SK-N-SH treated with all-trans-retinoic acid at 6 μM for 48 hours (cell line): ENCODE results near the gene DDX31.
A peak's percentile ranks its signal among the peaks of the same experiment; 100 is the strongest.

Source experiments
- ISL1 ChIP-seq: fragments of 250-450 bp; sonication (Bioruptor Pico); IDR thresholded peaks from 2 replicates; pipeline ENCODE4 v2.1.2; 2022; ENCODE audit warnings: mild to moderate bottlenecking, moderate library complexity
- TCF4 ChIP-seq: fragments of 250-450 bp; sonication (Bioruptor Pico); IDR thresholded peaks from 2 replicates; pipeline ENCODE4 v1.8.0; 2021; ENCODE audit warnings: mild to moderate bottlenecking, moderate library complexity, borderline replicate concordance
- TOX ChIP-seq: fragments of 250-450 bp; sonication (Bioruptor Pico); IDR thresholded peaks from 2 replicates; pipeline ENCODE4 v1.8.0; 2021; ENCODE audit warnings: mild to moderate bottlenecking, moderate library complexity, borderline replicate concordance
- ZFP3 ChIP-seq: fragments of 250-450 bp; sonication (Bioruptor Pico); IDR thresholded peaks from 2 replicates; pipeline ENCODE4 v1.5.0; 2020; ENCODE audit warnings: mild to moderate bottlenecking, moderate library complexity
- ZFP30 ChIP-seq: fragments of 450-650 bp; formaldehyde crosslinking; IDR thresholded peaks from 2 replicates; pipeline ENCODE4 v1.5.0; 2022; ENCODE audit warnings: mild to moderate bottlenecking, moderate library complexity
- ZNF565 ChIP-seq: fragments of 450-650 bp; formaldehyde crosslinking; conservative IDR thresholded peaks from 2 replicates; pipeline ENCODE4 v1.5.0; 2020; ENCODE audit warnings: low read depth, mild to moderate bottlenecking, moderate library complexity
- ZNF70 ChIP-seq: fragments of 450-650 bp; formaldehyde crosslinking; IDR thresholded peaks from 2 replicates; pipeline ENCODE4 v1.5.0; 2020; ENCODE audit warnings: mild to moderate bottlenecking, moderate library complexity
- TF ChIP-seq, protein P1 (sequence below): fragments of 250-450 bp; sonication (Bioruptor Pico); IDR thresholded peaks from 2 replicates; pipeline ENCODE4 v1.5.1; 2020; ENCODE audit warnings: low read depth, mild to moderate bottlenecking, moderate library complexity
- TF ChIP-seq, protein P2 (sequence below): fragments of 250-450 bp; sonication (Bioruptor Pico); IDR thresholded peaks from 2 replicates; pipeline ENCODE4 v1.8.0; 2020; ENCODE audit warnings: mild to moderate bottlenecking, moderate library complexity, borderline replicate concordance
- TF ChIP-seq, protein P3 (sequence below): fragments of 250-450 bp; sonication (Bioruptor Pico); IDR thresholded peaks from 2 replicates; pipeline ENCODE4 v1.5.0; 2020; ENCODE audit warnings: mild to moderate bottlenecking, moderate library complexity

DNA sequence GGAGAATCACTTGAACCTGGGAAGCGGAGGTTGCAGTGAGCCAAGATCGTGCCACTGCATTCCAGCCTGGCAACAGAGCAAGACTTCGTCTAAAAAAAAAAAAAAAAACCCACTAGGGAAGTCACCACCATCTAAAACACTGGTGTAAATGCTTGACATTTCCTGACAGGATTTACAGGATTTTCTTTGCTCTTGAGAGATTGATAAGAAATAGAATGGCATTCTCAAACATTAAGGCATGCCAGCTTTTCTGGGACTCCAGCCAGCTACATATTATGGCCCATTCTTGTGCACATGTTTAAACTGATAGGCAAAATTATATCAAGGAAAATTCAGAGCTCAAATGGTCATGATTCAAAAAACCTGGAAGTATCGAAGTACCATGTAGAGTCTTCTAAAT is 29.2 kb upstream of the DDX31 start:
- TF ChIP-seq ZNF565 (CRISPR knock-in tag) (no peak), TOX (CRISPR knock-in tag) (no peak), ZFP30 (no peak), ZFP3 (CRISPR knock-in tag) (no peak), TCF4 (no peak), ZNF70 (CRISPR knock-in tag) (no peak), ISL1 (0 out of 2 replicates have a peak, but pooled peaks have one; percentile 7)
- TF ChIP-seq, protein P1, sequence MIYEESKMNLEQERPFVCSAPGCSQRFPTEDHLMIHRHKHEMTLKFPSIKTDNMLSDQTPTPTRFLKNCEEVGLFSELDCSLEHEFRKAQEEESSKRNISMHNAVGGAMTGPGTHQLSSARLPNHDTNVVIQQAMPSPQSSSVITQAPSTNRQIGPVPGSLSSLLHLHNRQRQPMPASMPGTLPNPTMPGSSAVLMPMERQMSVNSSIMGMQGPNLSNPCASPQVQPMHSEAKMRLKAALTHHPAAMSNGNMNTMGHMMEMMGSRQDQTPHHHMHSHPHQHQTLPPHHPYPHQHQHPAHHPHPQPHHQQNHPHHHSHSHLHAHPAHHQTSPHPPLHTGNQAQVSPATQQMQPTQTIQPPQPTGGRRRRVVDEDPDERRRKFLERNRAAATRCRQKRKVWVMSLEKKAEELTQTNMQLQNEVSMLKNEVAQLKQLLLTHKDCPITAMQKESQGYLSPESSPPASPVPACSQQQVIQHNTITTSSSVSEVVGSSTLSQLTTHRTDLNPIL (CRISPR knock-in tag): no peak
- TF ChIP-seq, protein P2, sequence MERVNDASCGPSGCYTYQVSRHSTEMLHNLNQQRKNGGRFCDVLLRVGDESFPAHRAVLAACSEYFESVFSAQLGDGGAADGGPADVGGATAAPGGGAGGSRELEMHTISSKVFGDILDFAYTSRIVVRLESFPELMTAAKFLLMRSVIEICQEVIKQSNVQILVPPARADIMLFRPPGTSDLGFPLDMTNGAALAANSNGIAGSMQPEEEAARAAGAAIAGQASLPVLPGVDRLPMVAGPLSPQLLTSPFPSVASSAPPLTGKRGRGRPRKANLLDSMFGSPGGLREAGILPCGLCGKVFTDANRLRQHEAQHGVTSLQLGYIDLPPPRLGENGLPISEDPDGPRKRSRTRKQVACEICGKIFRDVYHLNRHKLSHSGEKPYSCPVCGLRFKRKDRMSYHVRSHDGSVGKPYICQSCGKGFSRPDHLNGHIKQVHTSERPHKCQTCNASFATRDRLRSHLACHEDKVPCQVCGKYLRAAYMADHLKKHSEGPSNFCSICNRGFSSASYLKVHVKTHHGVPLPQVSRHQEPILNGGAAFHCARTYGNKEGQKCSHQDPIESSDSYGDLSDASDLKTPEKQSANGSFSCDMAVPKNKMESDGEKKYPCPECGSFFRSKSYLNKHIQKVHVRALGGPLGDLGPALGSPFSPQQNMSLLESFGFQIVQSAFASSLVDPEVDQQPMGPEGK (CRISPR knock-in tag): no peak
- TF ChIP-seq, protein P3, sequence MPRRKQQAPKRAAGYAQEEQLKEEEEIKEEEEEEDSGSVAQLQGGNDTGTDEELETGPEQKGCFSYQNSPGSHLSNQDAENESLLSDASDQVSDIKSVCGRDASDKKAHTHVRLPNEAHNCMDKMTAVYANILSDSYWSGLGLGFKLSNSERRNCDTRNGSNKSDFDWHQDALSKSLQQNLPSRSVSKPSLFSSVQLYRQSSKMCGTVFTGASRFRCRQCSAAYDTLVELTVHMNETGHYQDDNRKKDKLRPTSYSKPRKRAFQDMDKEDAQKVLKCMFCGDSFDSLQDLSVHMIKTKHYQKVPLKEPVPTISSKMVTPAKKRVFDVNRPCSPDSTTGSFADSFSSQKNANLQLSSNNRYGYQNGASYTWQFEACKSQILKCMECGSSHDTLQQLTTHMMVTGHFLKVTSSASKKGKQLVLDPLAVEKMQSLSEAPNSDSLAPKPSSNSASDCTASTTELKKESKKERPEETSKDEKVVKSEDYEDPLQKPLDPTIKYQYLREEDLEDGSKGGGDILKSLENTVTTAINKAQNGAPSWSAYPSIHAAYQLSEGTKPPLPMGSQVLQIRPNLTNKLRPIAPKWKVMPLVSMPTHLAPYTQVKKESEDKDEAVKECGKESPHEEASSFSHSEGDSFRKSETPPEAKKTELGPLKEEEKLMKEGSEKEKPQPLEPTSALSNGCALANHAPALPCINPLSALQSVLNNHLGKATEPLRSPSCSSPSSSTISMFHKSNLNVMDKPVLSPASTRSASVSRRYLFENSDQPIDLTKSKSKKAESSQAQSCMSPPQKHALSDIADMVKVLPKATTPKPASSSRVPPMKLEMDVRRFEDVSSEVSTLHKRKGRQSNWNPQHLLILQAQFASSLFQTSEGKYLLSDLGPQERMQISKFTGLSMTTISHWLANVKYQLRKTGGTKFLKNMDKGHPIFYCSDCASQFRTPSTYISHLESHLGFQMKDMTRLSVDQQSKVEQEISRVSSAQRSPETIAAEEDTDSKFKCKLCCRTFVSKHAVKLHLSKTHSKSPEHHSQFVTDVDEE: no peak
